Measurements from ENCODE around the gene GRPEL1.

GRPEL1 gene

DNA sequence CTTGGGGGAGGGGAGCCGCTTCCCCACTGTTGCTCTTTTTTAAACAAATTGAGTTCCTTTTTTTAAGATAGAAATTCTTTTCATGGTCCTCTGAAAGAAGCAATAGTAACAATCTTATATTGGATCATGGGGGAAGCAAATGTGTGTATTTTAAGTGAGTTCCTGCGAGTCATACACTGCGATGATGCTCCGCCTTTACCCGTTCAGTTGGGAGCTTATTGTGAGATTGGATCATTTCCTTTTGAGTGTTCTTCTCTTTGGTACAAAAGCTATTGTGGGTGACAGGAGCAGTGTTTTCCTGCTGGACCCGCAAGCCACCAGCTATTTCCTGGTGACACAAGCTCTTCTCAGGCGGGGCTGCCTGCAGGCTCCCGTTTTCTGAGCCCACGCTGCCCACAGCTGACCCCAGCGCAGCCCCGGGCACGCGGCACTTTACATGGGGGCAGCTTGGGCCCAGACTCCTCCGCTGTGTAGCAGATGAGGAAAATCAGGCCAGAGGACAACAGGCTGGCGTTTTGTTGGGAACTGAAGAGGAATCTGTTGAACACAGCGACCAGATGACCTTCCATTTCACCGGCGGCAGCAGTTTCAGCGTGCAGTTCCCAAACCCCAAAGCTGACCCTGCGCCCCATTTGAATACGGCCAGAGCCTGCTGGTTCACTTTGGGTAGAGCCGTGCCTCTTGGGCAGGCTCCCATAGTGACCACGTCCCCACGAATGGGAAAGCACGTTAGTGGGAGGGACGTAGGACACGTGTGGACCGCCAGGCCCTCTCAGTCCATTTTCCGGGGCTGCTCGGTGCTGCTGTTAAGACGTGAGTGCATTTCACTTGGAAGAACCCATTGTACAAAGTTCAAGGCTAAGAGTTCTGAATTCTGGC is 12.5 kb downstream of the GRPEL1 start:
- no peak for DNase-seq (ENCODE audit: low read depth)
- H3K4me3 ChIP-seq (ENCODE audit: low read depth, low read length) = no peak overlapping the region
- TF ChIP-seq, protein P1, sequence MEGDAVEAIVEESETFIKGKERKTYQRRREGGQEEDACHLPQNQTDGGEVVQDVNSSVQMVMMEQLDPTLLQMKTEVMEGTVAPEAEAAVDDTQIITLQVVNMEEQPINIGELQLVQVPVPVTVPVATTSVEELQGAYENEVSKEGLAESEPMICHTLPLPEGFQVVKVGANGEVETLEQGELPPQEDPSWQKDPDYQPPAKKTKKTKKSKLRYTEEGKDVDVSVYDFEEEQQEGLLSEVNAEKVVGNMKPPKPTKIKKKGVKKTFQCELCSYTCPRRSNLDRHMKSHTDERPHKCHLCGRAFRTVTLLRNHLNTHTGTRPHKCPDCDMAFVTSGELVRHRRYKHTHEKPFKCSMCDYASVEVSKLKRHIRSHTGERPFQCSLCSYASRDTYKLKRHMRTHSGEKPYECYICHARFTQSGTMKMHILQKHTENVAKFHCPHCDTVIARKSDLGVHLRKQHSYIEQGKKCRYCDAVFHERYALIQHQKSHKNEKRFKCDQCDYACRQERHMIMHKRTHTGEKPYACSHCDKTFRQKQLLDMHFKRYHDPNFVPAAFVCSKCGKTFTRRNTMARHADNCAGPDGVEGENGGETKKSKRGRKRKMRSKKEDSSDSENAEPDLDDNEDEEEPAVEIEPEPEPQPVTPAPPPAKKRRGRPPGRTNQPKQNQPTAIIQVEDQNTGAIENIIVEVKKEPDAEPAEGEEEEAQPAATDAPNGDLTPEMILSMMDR (IDR thresholded peaks at IDR 0.05; ENCODE audit: control insufficient read depth, extremely low read depth, insufficient read depth) = no peak

DNA sequence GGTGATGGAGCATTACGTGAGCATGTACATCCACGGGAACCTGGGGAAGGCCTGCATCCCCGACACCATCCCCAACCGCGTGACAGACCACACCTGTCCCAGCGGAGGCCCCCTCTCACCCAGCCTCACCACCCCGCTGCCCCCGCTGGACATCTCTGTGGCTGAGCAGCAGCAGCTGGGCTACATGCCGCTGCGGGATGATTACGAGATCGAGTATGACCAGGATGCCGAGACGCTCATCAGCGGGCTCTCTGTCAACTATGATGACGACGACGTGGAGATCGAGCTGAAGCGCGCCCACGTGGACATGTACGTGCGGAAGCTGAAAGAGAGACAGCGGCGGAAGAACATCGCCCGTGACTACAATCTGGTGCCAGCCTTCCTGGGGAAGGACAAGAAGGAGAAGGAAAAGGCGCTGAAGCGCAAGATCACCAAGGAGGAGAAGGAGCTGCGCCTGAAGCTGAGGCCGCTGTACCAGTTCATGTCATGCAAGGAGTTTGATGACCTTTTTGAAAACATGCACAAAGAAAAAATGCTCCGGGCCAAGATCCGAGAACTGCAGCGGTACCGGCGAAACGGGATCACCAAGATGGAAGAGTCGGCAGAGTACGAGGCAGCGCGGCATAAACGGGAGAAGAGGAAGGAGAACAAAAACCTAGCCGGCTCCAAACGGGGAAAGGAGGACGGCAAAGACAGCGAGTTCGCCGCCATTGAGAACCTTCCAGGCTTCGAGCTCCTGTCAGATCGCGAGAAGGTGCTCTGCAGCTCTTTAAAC is 13.6 kb downstream of the GRPEL1 start:
- no peak for DNase-seq (ENCODE audit: low read depth)
- TF ChIP-seq, protein P1 (IDR thresholded peaks at IDR 0.05; ENCODE audit: control insufficient read depth, extremely low read depth, insufficient read depth) = no peak
- H3K4me3 ChIP-seq (ENCODE audit: low read depth, low read length) = no peak overlapping the region

DNA sequence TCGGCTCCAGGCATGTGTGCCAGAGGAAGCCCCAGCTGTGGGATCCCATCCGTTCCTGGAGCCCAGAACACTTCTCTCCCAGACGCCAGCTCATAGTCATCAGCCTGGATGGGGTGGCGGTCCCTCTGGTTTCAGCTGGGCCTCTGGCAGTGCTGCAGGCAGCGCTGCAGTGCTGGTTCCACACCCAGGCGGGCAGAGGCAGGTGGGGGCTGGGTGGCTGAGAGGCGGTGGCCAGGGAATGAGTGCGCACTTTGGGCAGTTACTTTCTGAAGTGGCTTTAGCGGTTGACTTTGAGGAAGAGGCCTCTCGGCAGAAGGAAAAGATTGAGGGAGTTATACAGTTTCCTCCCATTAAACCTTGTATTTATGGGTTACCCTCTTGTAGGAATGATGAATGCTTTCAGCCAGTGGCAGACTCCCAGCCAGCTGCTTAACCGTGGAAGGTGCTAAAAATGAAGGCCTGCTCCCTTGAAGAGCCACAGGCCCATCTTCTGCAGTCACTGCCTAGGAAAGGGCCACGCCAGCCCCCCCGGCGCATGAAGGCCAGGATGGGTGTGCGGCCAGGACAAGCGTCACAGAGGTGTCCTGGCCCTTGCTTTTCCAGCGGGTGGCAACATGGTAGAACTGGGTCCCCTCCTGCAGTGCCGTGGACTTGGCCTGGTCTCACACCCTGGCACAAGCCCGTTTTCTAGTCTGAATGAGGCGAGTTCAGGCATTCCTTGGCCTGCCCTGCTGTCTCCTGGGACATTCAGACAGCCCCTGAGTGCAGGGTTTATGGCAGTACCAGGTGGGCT is 14.7 kb downstream of the GRPEL1 start:
- no peak overlapping the region for H3K4me3 ChIP-seq (ENCODE audit: low read depth, low read length)
- no peak for DNase-seq (ENCODE audit: low read depth)
- TF ChIP-seq, protein P1 (IDR thresholded peaks at IDR 0.05; ENCODE audit: control insufficient read depth, extremely low read depth, insufficient read depth) = no peak

DNA sequence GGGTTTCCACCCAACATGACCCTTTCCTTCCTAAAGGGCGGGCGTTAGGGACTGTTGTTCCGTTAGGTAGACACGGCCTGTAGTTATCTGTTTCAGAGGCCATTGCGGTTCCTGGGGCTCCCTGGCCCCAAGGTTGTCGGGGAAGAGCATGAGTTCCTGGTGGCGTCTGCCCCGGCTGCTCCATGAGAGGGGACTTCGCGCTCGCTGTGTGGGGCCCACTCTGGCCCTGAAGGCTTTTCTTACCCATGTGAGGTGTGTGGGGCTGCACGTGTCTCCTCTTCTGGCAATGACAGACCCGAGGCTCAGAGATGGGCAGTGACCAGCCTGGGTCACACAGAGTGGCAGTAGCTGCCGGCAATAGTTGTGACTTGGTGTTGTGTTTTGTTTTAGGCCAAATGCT is 15.6 kb downstream of the GRPEL1 start:
- TF ChIP-seq, protein P1 (IDR thresholded peaks at IDR 0.05; ENCODE audit: control insufficient read depth, extremely low read depth, insufficient read depth) = no peak
- H3K4me3 ChIP-seq (ENCODE audit: low read depth, low read length) = no peak overlapping the region
- DNase-seq (ENCODE audit: low read depth) = no peak

DNA sequence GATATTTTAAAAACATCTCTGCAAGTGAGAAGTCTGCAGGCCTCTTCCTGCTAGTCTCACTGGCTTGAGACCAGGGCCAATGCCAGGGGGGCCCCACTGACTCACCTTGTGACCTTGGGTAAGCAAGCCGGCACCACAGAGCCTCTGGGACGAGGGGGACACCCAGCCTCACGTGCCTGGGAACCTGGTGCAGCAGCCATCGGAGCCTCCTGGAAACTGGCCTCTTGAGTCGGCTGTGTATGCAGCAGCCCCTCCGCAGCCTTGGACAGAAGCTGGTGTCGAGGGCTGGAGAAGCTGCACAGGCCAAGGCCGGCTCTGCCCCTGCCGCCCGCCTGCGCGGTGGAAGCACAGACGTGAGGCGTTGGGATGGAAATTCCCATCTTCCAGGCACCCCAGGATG is 16.0 kb downstream of the GRPEL1 start:
- H3K4me3 ChIP-seq (ENCODE audit: low read depth, low read length) = no peak overlapping the region
- no peak for DNase-seq (ENCODE audit: low read depth)
- TF ChIP-seq, protein P1 (IDR thresholded peaks at IDR 0.05; ENCODE audit: control insufficient read depth, extremely low read depth, insufficient read depth) = no peak

DNA sequence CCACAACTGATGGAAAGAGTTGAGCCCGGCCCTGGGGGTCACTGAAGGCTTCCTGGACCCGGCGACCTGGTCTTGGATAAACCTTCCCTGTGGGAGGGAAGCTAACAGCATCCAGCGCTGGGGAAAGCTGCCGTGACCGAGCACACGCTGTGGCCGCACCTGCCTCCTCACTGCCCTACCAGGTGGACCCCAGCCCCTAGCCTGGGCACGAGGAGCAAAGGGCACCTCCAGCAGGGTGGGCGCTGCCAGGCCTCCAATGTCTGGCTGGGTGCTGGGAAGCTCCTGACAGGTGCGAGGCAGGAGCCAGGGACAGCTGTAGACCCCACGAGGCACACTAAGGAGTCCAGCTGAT is 16.7 kb downstream of the GRPEL1 start:
- no peak overlapping the region for H3K4me3 ChIP-seq (ENCODE audit: low read depth, low read length)
- TF ChIP-seq, protein P1 (IDR thresholded peaks at IDR 0.05; ENCODE audit: control insufficient read depth, extremely low read depth, insufficient read depth) = no peak
- no peak for DNase-seq (ENCODE audit: low read depth)
